Spleen (tissue), 11 donors: ENCODE measurements around the gene TMEM14A. TPM values are rescaled to one million over a fixed set of nuclear protein-coding genes. Genes with fewer than 3 reads are reported as not detected.

Experiments used
- DNase-seq: peaks from one replicate; pipeline ENCODE4 v3.0.0-alpha.2; 2020
- H3K27ac ChIP-seq, 8 donors: fragments of 200-600 bp; sonication (generic) in 7 of 8; 1 replicate in 4 of 8; 2 replicates in 4 of 8; pipeline versions ENCODE4 v1.5.0 to v1.8.0; 2016 to 2021; ENCODE audit warnings: inconsistent platforms in 4 of 8, mild to moderate bottlenecking in 4 of 8, moderate library complexity in 1 of 8
- H3K27me3 ChIP-seq, 7 donors: fragments of 200-600 bp; sonication (generic) in 6 of 7; replicated peaks in 1 of 7; 1 replicate in 4 of 7; 2 replicates in 3 of 7; pipeline versions ENCODE4 v1.5.0 to v1.8.0; 2016 to 2021; ENCODE audit warnings: inconsistent platforms in 3 of 7, mild to moderate bottlenecking in 1 of 7
- H3K36me3 ChIP-seq, 6 donors: fragments of 200-600 bp; sonication (generic) in 5 of 6; 1 replicate in 4 of 6; 2 replicates in 2 of 6; pipeline versions ENCODE4 v1.5.0 to v1.8.0; 2016 to 2021; ENCODE audit warnings: inconsistent platforms in 2 of 6
- H3K4me1 ChIP-seq, 6 donors: fragments of 200-600 bp; sonication (generic) in 5 of 6; 1 replicate in 3 of 6; 2 replicates in 3 of 6; pipeline versions ENCODE4 v1.5.0 to v1.8.0; 2016 to 2021; ENCODE audit warnings: inconsistent platforms in 3 of 6
- H3K4me3 ChIP-seq, 8 donors: fragments of 200-600 bp; sonication (generic) in 7 of 8; 1 replicate in 4 of 8; 2 replicates in 4 of 8; pipeline versions ENCODE4 v1.5.0 to v1.8.0; 2016 to 2021; ENCODE audit warnings: inconsistent platforms in 4 of 8, mild to moderate bottlenecking in 4 of 8, moderate library complexity in 2 of 8
- H3K9me3 ChIP-seq, 8 donors: fragments of 200-600 bp; sonication (generic) in 7 of 8; 1 replicate in 4 of 8; 2 replicates in 4 of 8; pipeline versions ENCODE4 v1.5.0 to v1.8.0; 2016 to 2021; ENCODE audit warnings: inconsistent platforms in 4 of 8
- CTCF ChIP-seq, 11 experiments: fragments of 200-600 bp in 7 of 11; fragments of 450-650 bp in 4 of 11; sonication (generic) in 4 of 11; IDR thresholded peaks in 8 of 11; conservative IDR thresholded peaks in 3 of 11; 1 replicate in 7 of 11; 2 replicates in 4 of 11; pipeline versions ENCODE4 v1.4.0 to v1.8.0; 2016 to 2021; ENCODE audit warnings: antibody characterized with exemption in 11 of 11, inconsistent platforms in 4 of 11, mild to moderate bottlenecking in 1 of 11
- POLR2A ChIP-seq, 3 donors: fragments of 450-650 bp; IDR thresholded peaks; one replicate each; pipeline ENCODE4 v1.5.1; 2017; ENCODE audit warnings: antibody characterized with exemption in 3 of 3, mild to moderate bottlenecking in 1 of 3
- POLR2AphosphoS5 ChIP-seq, 3 donors: sonication (generic); formaldehyde crosslinking; IDR thresholded peaks; one replicate each; pipeline ENCODE4 v1.5.1; 2017; ENCODE audit warnings: antibody characterized with exemption in 3 of 3
- WGBS, 5 donors: extraction: QIAGEN DNeasy Blood & Tissue Kit in 3 of 5; methylation state at CpG; one replicate each; pipeline versions ENCODE4 v1.1.5 to v1.1.7; 2013 to 2018; 5-methylcytosine and 5-hydroxymethylcytosine counted together
- intact Hi-C: fragments of 100-400 bp; cut with DNase I; formaldehyde crosslinking; loops from one replicate; pipeline ENCODE4 v1.15.0; 2023; ENCODE audit warnings: low total_unique reads
- polyA plus RNA-seq, 3 donors: library from polyadenylated mRNA; stranded (reverse); fragments of 200-250 nt; gene quantifications; one replicate each; pipeline ENCODE4 v1.2.1, GENCODE V29; 2013
- total RNA-seq, 7 donors: library from RNA; depleted of rRNA in 3 of 7; stranded (reverse); fragments of >200 nt in 3 of 7; fragmentation: NEBNext Ultra II Directional in 4 of 7; extraction: Animal tissue kit (Norgen Biotek cat#: 25700) in 4 of 7; gene quantifications; one replicate each; pipeline versions ENCODE4 v1.1.0 to v1.2.1, GENCODE V29; 2016 to 2021
- donor health status: healthy with polysubstance abuse.
- donor health status: DM: no; HTN: no; CAD: no; lungs with moderate emphysema.
- donor health status: DM: no; HTN: no; CAD: no.
- donor health status: Bipolar disorder and iron deficiency.
- donor health status: healthy.
- donor health status: DM: no; HTN: no; CAD: no.
- donor health status: DM: yes; HTN: yes; CAD: no.

The TMEM14A gene
- total and polyA plus RNA-seq, 10 donors, result 7.5 to 20.3 (median 12.1) TPM

- WGBS, 5 donors, result 78 to 95% (median 84%) methylated on average over 3 of the region's 3 CpGs
- intact Hi-C loops, result loop anchor here (10.0 kb wide), 1 partner anchor 377 kb away; the partner anchor contains the start of gene MCM3
These were observed 9.4 kb upstream of the TMEM14A start for GRCh38 chr6:52661551-52661950.

GRCh38 chr6:52662031-52662430, 8.9 kb upstream of the TMEM14A start:
- Histone ChIP-seq H3K9me3 (no peaks in the 10 kb centered on the region), H3K4me1 (peaks cover 8 to 42% (median 26%) of the 10 kb centered on the region in 6 donors), H3K4me3 (no peak overlapping the region), H3K27me3 (peaks cover 0 to 15% (median 0%) of the 10 kb centered on the region in 7 donors), H3K27ac (peak overlapping the region in 1 of 8 donors; percentile 63), H3K36me3 (no peaks in the 10 kb centered on the region)
- no peak for DNase-seq
- WGBS, 5 donors, result 89 to 97% (median 93%) methylated on average over 2 of the region's 2 CpGs
- TF ChIP-seq POLR2AphosphoS5 (IDR thresholded peaks at IDR 0.05) (no peak), CTCF (IDR thresholded peaks at IDR 0.05 in 8 of 11, conservative IDR thresholded peaks at IDR 0.05 in 3 of 11) (no peak), POLR2A (IDR thresholded peaks at IDR 0.05) (no peak)
- intact Hi-C loops, result loop anchor here (2.0 to 10.0 kb wide), 2 partner anchors 245 to 377 kb away; partner anchors contain the start of gene MCM3

More at GRCh38 chr6:52661551-52661950, 9.4 kb upstream of the TMEM14A start:
- Histone ChIP-seq H3K4me1 (peaks cover 8 to 38% (median 24%) of the 10 kb centered on the region in 6 donors), H3K9me3 (no peaks in the 10 kb centered on the region), H3K36me3 (no peaks in the 10 kb centered on the region), H3K4me3 (no peak overlapping the region), H3K27ac (no peak overlapping the region), H3K27me3 (peaks cover 0 to 15% (median 0%) of the 10 kb centered on the region in 7 donors)
- TF ChIP-seq POLR2AphosphoS5 (IDR thresholded peaks at IDR 0.05), result no peak
- TF ChIP-seq POLR2A (IDR thresholded peaks at IDR 0.05), result no peak
- TF ChIP-seq CTCF (IDR thresholded peaks at IDR 0.05 in 8 of 11, conservative IDR thresholded peaks at IDR 0.05 in 3 of 11), result no peak
- no peak for DNase-seq

- intact Hi-C loops, result loop anchor here (2.0 to 10.0 kb wide), 2 partner anchors 247 to 379 kb away; partner anchors contain the start of gene MCM3
- Histone ChIP-seq H3K27me3 (peaks cover 0 to 15% (median 0%) of the 10 kb centered on the region in 7 donors), H3K27ac (peak overlapping the region in 7 of 8 donors; percentile 5 to 81 (median 63)), H3K36me3 (no peaks in the 10 kb centered on the region), H3K4me1 (peaks cover 8 to 53% (median 37%) of the 10 kb centered on the region in 6 donors), H3K9me3 (no peaks in the 10 kb centered on the region), H3K4me3 (peak overlapping the region; percentile 37 to 76 (median 63))
- 14 to 24% (median 21%) methylated on average over 12 of the region's 12 CpGs for WGBS, 5 donors
- TF ChIP-seq POLR2A (IDR thresholded peaks at IDR 0.05), result no peak
- no peak for TF ChIP-seq POLR2AphosphoS5 (IDR thresholded peaks at IDR 0.05)
- TF ChIP-seq CTCF (IDR thresholded peaks at IDR 0.05 in 8 of 11, conservative IDR thresholded peaks at IDR 0.05 in 3 of 11), result peak; percentile 76 to 95 (median 88)
- DNase-seq, result no peak
These were observed 7.6 kb upstream of the TMEM14A start for GRCh38 chr6:52663120-52663935.

GRCh38 chr6:52663936-52664185, 7.1 kb upstream of the TMEM14A start:
- peak overlapping the region in 7 of 8 donors; percentile 61 to 81 (median 71) for H3K27ac ChIP-seq

More at GRCh38 chr6:52663936-52664185, 7.1 kb upstream of the TMEM14A start:
- no peaks in the 10 kb centered on the region for H3K36me3 ChIP-seq
- H3K9me3 ChIP-seq, result no peaks in the 10 kb centered on the region
- peaks cover 0 to 15% (median 0%) of the 10 kb centered on the region in 7 donors for H3K27me3 ChIP-seq
- H3K4me3 ChIP-seq, result peak overlapping the region; percentile 37 to 76 (median 63)
- intact Hi-C loops, result loop anchor here (2.0 to 10.0 kb wide), 2 partner anchors 247 to 379 kb away; partner anchors contain the start of gene MCM3
- TF ChIP-seq POLR2AphosphoS5 (IDR thresholded peaks at IDR 0.05), result no peak
- TF ChIP-seq CTCF (IDR thresholded peaks at IDR 0.05 in 8 of 11, conservative IDR thresholded peaks at IDR 0.05 in 3 of 11), result peak in 5 of 11 experiments; percentile 2 to 71 (median 37)
- WGBS, 5 donors, result 0 to 1% (median 0%) methylated on average over 11 of the region's 11 CpGs
- no peak for DNase-seq
- peaks cover 8 to 53% (median 37%) of the 10 kb centered on the region in 6 donors for H3K4me1 ChIP-seq
